KOPT-K1 (cell line): Measurements from ENCODE around the gene ATR.
A peak's percentile ranks its signal among the peaks of the same experiment; 100 is the strongest.
"Not testable (repeated sequence)": the region's sequence is repeated elsewhere in the genome, so short reads cannot be mapped to it uniquely, and the experiment has no call there.

Source experiments
- H3K27ac ChIP-seq: fragments of 200-600 bp; sonication (generic); 2 replicates; pipeline ENCODE4 v1.5.1; 2016; ENCODE audit warnings: antibody characterized with exemption, mild to moderate bottlenecking, low read depth, low read length; ENCODE audit not compliant: poor library complexity, severe bottlenecking
- H3K36me3 ChIP-seq: fragments of 200-600 bp; sonication (generic); 2 replicates; pipeline ENCODE4 v1.5.1; 2017; ENCODE audit warnings: antibody characterized with exemption, mild to moderate bottlenecking, low read length, moderate library complexity; ENCODE audit not compliant: insufficient read depth
- H3K9me3 ChIP-seq: fragments of 200-600 bp; sonication (generic); 2 replicates; pipeline ENCODE4 v1.5.1; 2017; ENCODE audit warnings: antibody characterized with exemption, low read length, mild to moderate bottlenecking; ENCODE audit not compliant: insufficient read depth, poor library complexity, severe bottlenecking

Gene ATR

DNA sequence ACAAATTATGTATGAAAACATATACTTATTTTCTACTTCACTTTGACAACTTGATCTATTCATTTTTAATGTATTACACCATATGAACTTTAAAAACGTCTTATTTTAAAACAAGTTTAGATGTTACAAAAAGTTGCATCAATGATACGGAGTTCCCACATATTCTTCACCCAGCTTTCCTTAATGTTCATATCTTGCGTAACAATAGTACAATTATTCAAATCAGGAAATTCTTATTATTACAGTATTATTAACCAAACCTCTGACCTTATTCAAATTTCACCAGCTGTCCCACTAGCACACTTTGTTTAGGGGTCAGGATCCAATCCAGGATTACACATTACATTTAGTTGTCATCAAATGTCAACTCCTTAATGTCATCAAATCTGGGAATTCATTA lies 117.8 kb downstream of the ATR start:
- Histone ChIP-seq H3K9me3 (no peaks in the 10 kb centered on the region), H3K27ac (no peak overlapping the region), H3K36me3 (peaks cover 85% of the 10 kb centered on the region)

DNA sequence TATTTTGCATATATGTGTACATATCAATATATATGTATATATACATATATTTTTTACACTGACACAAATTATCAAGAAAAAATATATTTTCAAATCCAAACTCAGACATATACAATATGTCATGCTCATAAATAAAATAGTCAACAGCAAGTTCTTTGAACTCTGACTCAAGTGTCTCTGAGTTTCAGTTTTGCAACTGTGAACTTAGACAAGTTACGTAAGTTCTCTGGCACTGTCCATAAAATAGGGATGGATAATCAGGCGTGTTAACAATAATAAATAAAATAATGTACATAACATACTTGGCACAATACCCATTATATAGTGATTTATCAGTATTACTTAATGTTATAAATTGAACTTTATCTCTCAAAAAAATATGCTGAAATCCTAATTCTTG lies 118.6 kb downstream of the ATR start:
- H3K27ac ChIP-seq = no peak overlapping the region
- no peaks in the 10 kb centered on the region for H3K9me3 ChIP-seq
- H3K36me3 ChIP-seq = peaks cover 86% of the 10 kb centered on the region

DNA sequence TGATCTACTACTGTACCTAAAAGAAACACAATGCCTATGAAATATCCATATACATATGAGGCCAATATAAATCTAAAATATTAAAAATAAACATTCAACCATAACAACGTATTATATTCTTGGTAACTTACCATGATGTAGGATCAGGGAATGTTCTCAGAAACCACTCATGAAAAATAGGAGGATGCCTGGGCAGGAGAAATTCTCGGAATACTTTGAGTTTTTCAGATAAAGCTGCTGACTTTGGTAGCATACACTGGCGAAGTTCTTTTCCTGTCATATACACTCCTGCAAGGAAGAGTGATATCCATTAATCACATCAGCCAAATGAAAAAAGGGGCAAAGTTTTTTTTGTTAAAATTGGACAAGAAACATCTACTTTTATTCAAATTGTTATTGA lies 119.4 kb downstream of the ATR start:
- peaks cover 80% of the 10 kb centered on the region for H3K36me3 ChIP-seq
- no peaks in the 10 kb centered on the region for H3K9me3 ChIP-seq
- H3K27ac ChIP-seq = no peak overlapping the region

- Histone ChIP-seq H3K27ac (no peak overlapping the region), H3K36me3 (peaks cover 54% of the 10 kb centered on the region), H3K9me3 (no peaks in the 10 kb centered on the region)
These were observed 127.7 kb downstream of the ATR start for GRCh38 chr3:142450881-142451280.

- Histone ChIP-seq H3K27ac (no peak overlapping the region), H3K9me3 (no peaks in the 10 kb centered on the region), H3K36me3 (peaks cover 47% of the 10 kb centered on the region)
These were observed 128.3 kb downstream of the ATR start for GRCh38 chr3:142450189-142450588.

- H3K27ac ChIP-seq = peak within 1 kb of the TSS; percentile 92
These were observed 130.4 kb downstream of the ATR start, which contains the start of gene XRN1 for GRCh38 chr3:142447852-142448823. TSS of gene XRN1 (minus strand) at chr3:142448037. CDS start at chr3:142447944, 93 bp downstream.

GRCh38 chr3:142447301-142447851 lies 131.2 kb downstream of the ATR start:
- Histone ChIP-seq H3K36me3 (peaks cover 27% of the 10 kb centered on the region), H3K27ac (peak overlapping the region; percentile 92), H3K9me3 (peaks cover 6% of the 10 kb centered on the region)

More at GRCh38 chr3:142447852-142448823, 130.4 kb downstream of the ATR start, which contains the start of gene XRN1:
- Histone ChIP-seq H3K36me3 (peaks cover 34% of the 10 kb centered on the region), H3K9me3 (peaks cover 3% of the 10 kb centered on the region)

DNA sequence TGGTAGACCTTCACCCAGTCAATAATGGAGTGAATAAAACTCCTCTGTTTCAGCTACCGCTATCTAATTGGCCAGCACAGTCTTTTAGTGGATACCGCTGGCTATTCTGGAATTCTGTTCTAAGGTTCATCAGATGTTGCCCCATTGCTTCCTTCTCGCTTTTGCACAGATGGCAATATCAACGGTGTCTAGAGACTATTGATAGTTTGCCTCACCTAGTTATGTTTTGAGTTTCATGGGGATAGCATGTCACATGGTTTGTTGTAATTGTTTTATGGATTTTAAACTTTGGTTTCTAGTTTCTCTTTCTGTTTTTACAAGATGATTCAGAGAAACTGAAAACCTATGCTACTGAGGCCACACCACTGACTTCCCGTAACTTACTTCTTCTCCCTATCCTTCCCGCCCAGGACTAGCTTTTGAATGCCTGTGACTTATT lies 132.7 kb downstream of the ATR start:
- Histone ChIP-seq H3K27ac (peak overlapping the region; percentile 92), H3K36me3 (peaks cover 11% of the 10 kb centered on the region), H3K9me3 (peaks cover 6% of the 10 kb centered on the region)

GRCh38 chr3:142444343-142444742 lies 134.2 kb downstream of the ATR start:
- H3K9me3 ChIP-seq = peaks cover 6% of the 10 kb centered on the region
- no peak overlapping the region for H3K27ac ChIP-seq
- H3K36me3 ChIP-seq = no peaks in the 10 kb centered on the region; the same call in 1 of the 2 replicates

DNA sequence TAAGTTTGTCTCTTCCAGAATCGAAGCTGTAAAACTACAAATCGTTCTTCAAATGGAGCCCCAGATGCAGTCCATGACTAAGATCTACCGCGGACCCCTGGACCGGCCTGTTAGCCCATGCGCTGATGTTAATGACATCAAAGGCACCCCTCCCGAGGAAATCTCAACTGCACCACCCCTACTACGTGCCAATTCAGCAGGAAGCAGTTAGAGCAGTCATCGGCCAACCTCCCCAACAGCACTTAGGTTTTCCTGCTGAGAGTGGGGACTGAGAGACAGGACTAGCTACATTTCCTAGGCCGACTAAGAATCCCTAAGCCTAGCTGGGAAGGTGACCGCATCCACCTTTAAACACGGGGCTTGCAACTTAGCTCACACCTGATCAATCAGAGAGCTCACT lies 135.5 kb downstream of the ATR start:
- H3K27ac ChIP-seq, H3K36me3 ChIP-seq, H3K9me3 ChIP-seq: not testable (repeated sequence)

- not testable (repeated sequence) for H3K36me3 ChIP-seq, H3K9me3 ChIP-seq, H3K27ac ChIP-seq
These were observed 138.9 kb downstream of the ATR start for GRCh38 chr3:142439499-142440220.

- H3K9me3 ChIP-seq, H3K27ac ChIP-seq: not testable (repeated sequence)
- H3K36me3 ChIP-seq = peaks cover 11% of the 10 kb centered on the region
These were observed 140.4 kb downstream of the ATR start for GRCh38 chr3:142438096-142438495.

- no peaks in the 10 kb centered on the region for H3K9me3 ChIP-seq
- peaks cover 19% of the 10 kb centered on the region for H3K36me3 ChIP-seq
These were observed 141.5 kb downstream of the ATR start for GRCh38 chr3:142436951-142437585.

GRCh38 chr3:142434503-142434902 lies 144.0 kb downstream of the ATR start:
- Histone ChIP-seq H3K27ac (no peak overlapping the region), H3K9me3 (no peaks in the 10 kb centered on the region), H3K36me3 (peaks cover 40% of the 10 kb centered on the region)

More at GRCh38 chr3:142436951-142437585, 141.5 kb downstream of the ATR start:
- no peak overlapping the region for H3K27ac ChIP-seq
